K562 (cell line): ENCODE measurements around the gene ATAD2B. TPM values are rescaled to one million over a fixed set of nuclear protein-coding genes. Genes with fewer than 3 reads are reported as not detected.
A peak's percentile ranks its signal among the peaks of the same experiment; 100 is the strongest.

ENCODE experiments used
- BRCA1 ChIP-seq, 2 experiments: fragments of 450-650 bp in 1 of 2; sonication (generic) in 1 of 2; formaldehyde crosslinking in 1 of 2; IDR thresholded peaks; 2 replicates each; pipeline versions ENCODE4 v1.5.0 to v1.6.1; 2017 to 2020; ENCODE audit warnings: mild to moderate bottlenecking in 1 of 2, missing genetic modification reagents in 1 of 2
- BRF2 ChIP-seq: IDR thresholded peaks from 3 replicates; pipeline ENCODE4 v1.6.1; 2011; ENCODE audit warnings: borderline replicate concordance, mild to moderate bottlenecking; ENCODE audit not compliant: insufficient read length, insufficient read depth
- CBFA2T3 ChIP-seq: fragments of 450-650 bp; IDR thresholded peaks from 2 replicates; pipeline ENCODE4 v1.6.1; 2017
- CGGBP1 ChIP-seq: fragments of 250-450 bp; sonication (Bioruptor Pico); IDR thresholded peaks from 2 replicates; pipeline ENCODE4 v1.9.0; 2021; ENCODE audit warnings: mild to moderate bottlenecking
- DDX20 ChIP-seq: fragments of 450-650 bp; IDR thresholded peaks from 2 replicates; pipeline ENCODE4 v1.6.1; 2016; ENCODE audit warnings: missing genetic modification characterization, low read depth, mild to moderate bottlenecking, missing compliant biosample characterization, moderate library complexity
- E2F1 ChIP-seq: sonication (generic); formaldehyde crosslinking; IDR thresholded peaks from 2 replicates; pipeline ENCODE4 v1.8.1; 2023; ENCODE audit warnings: mild to moderate bottlenecking, missing genetic modification reagents, moderate library complexity
- EHMT2 ChIP-seq: fragments of 450-650 bp; IDR thresholded peaks from 2 replicates; pipeline ENCODE4 v1.6.1; 2018; ENCODE audit warnings: antibody characterized with exemption
- FIP1L1 ChIP-seq: fragments of 200-400 bp; formaldehyde crosslinking; IDR thresholded peaks from 2 replicates; pipeline ENCODE4 v1.6.1; 2018; ENCODE audit warnings: mild to moderate bottlenecking, low read depth, low read length; ENCODE audit not compliant: poor library complexity, severe bottlenecking
- GMEB1 ChIP-seq: fragments of 250-450 bp; sonication (Bioruptor Pico); IDR thresholded peaks from 2 replicates; pipeline ENCODE4 v1.4.0; 2020; ENCODE audit warnings: mild to moderate bottlenecking
- HINFP ChIP-seq: fragments of 450-650 bp; conservative IDR thresholded peaks from 2 replicates; pipeline ENCODE4 v1.6.1; 2016; ENCODE audit warnings: missing genetic modification characterization, low read depth, mild to moderate bottlenecking, control low read depth, missing compliant biosample characterization
- KHSRP ChIP-seq: fragments of 450-650 bp; IDR thresholded peaks from 2 replicates; pipeline ENCODE4 v1.6.1; 2017
- KLF16 ChIP-seq: IDR thresholded peaks from 2 replicates; pipeline ENCODE4 v1.6.1; 2016; ENCODE audit warnings: antibody characterized with exemption
- NFIX ChIP-seq: fragments of 250-450 bp; sonication (Bioruptor Pico); IDR thresholded peaks from 2 replicates; pipeline ENCODE4 v1.4.0; 2020; ENCODE audit warnings: low read depth, mild to moderate bottlenecking, moderate library complexity
- NR2C2 ChIP-seq, 2 experiments: fragments of 200-800 bp in 1 of 2; sonication (Bioruptor generic) in 1 of 2; sonication (generic) in 1 of 2; formaldehyde crosslinking in 1 of 2; IDR thresholded peaks; 2 replicates each; pipeline versions ENCODE4 v1.6.1 to v1.8.0; 2016 to 2022; ENCODE audit warnings: mild to moderate bottlenecking in 1 of 2, missing compliant biosample characterization in 1 of 2, missing genetic modification characterization in 1 of 2, missing genetic modification reagents in 1 of 2
- POLR2A ChIP-seq: fragments of 450-650 bp; conservative IDR thresholded peaks from 2 replicates; pipeline ENCODE4 v1.6.1; 2016
- RCOR1 ChIP-seq, 2 experiments: IDR thresholded peaks; 2 replicates each; pipeline ENCODE4 v1.6.1; 2012; ENCODE audit warnings: low read depth in 2 of 2, low read length in 2 of 2, borderline replicate concordance in 1 of 2, improper control_type of control experiment in 1 of 2
- RFX7 ChIP-seq: fragments of 250-450 bp; sonication (Bioruptor Pico); IDR thresholded peaks from 2 replicates; pipeline ENCODE4 v1.5.1; 2021; ENCODE audit warnings: mild to moderate bottlenecking
- SMAD1 ChIP-seq: fragments of 150-350 bp; IDR thresholded peaks from 2 replicates; pipeline ENCODE4 v1.6.1; 2014; ENCODE audit warnings: low read length, low read depth; ENCODE audit not compliant: partially characterized antibody
- SMAD4 ChIP-seq: fragments of 250-450 bp; sonication (Bioruptor Pico); conservative IDR thresholded peaks from 2 replicates; pipeline ENCODE4 v1.8.0; 2021; ENCODE audit warnings: inconsistent platforms, mild to moderate bottlenecking, moderate library complexity
- ZNF140 ChIP-seq: fragments of 250-450 bp; sonication (Bioruptor Pico); IDR thresholded peaks from 2 replicates; pipeline ENCODE4 v1.8.0; 2021; ENCODE audit warnings: moderate library complexity, mild to moderate bottlenecking, inconsistent platforms
- ZNF282 ChIP-seq: sonication (generic); formaldehyde crosslinking; IDR thresholded peaks from 2 replicates; pipeline ENCODE4 v1.8.1; 2023; ENCODE audit warnings: missing genetic modification reagents
- ZNF764 ChIP-seq: fragments of 250-450 bp; sonication (Bioruptor Pico); IDR thresholded peaks from 2 replicates; pipeline ENCODE4 v1.4.0; 2020; ENCODE audit warnings: low read depth, mild to moderate bottlenecking, moderate library complexity
- ZNF778 ChIP-seq: fragments of 450-650 bp; formaldehyde crosslinking; IDR thresholded peaks from 2 replicates; pipeline ENCODE4 v1.4.0; 2020; ENCODE audit warnings: mild to moderate bottlenecking, moderate library complexity
- polyA plus RNA-seq, 8 experiments: library from polyadenylated mRNA; depleted of rRNA in 4 of 8; stranded (reverse) in 5 of 8; unstranded in 3 of 8; fragments of >200 nt; fragmentation: Nextera tagmentation in 2 of 8; fragmentation: Illumina TruSeq in 1 of 8; extraction: Ambion mirVana in 2 of 8; extraction: Trizol in 1 of 8; gene quantifications; 2 replicates each; pipeline versions ENCODE4 v1.2.1 to v1.2.3, GENCODE V29; 2011 to 2014; ENCODE audit warnings: inconsistent platforms in 1 of 8, missing spikeins in 1 of 8
- total RNA-seq, 7 experiments: library from RNA; depleted of rRNA in 6 of 7; stranded (reverse); fragments of >200 nt in 6 of 7; fragmentation: Illumina TruSeq in 2 of 7; extraction: Trizol in 2 of 7; gene quantifications; 2 replicates each; pipeline versions ENCODE4 v1.2.1 to v1.2.3, GENCODE V29; 2011 to 2021; ENCODE audit warnings: low replicate concordance in 1 of 7

ATAD2B gene
- total and polyA plus RNA-seq, 9 of the 15 experiments (the other 6 are each of a cell fraction or from before 2014, with no cell fraction given), result 3.2 to 21.6 (median 11.4) TPM

- peak; percentile 87; the same call in 1 of the 2 replicates for TF ChIP-seq ZNF764 (CRISPR knock-in tag)
- no peak for TF ChIP-seq RCOR1 (IDR thresholded peaks at IDR 0.05; ENCODE audit: borderline replicate concordance in 1 of 2, low read depth in 2 of 2, low read length in 2 of 2)
- TF ChIP-seq BRF2, result no peak
- TF ChIP-seq FIP1L1, result no peak
- no peak for TF ChIP-seq SMAD1
- peak; percentile 66 for TF ChIP-seq CBFA2T3
- TF ChIP-seq POLR2A, result no peak
- TF ChIP-seq SMAD4 (CRISPR knock-in tag), result no peak
- no peak for TF ChIP-seq ZNF282 (CRISPR knock-in tag)
- TF ChIP-seq HINFP (tag), result no peak
- TF ChIP-seq GMEB1, result no peak
- TF ChIP-seq ZNF140, result no peak
- peak; percentile 74; the same call in 1 of the 2 replicates for TF ChIP-seq EHMT2
- no peak for TF ChIP-seq NFIX (CRISPR knock-in tag)
- peak; percentile 52 for TF ChIP-seq KLF16
- no peak for TF ChIP-seq KHSRP
- no peak for TF ChIP-seq NR2C2 (CRISPR knock-in tag; IDR thresholded peaks at IDR 0.05)
- no peak for TF ChIP-seq NR2C2 (tag; IDR thresholded peaks at IDR 0.05)
- no peak for TF ChIP-seq RFX7 (CRISPR knock-in tag)
- TF ChIP-seq BRCA1 (IDR thresholded peaks at IDR 0.05), result no peak
- no peak for TF ChIP-seq BRCA1 (CRISPR knock-in tag; IDR thresholded peaks at IDR 0.05)
- TF ChIP-seq E2F1 (CRISPR knock-in tag), result no peak
- no peak for TF ChIP-seq DDX20
- TF ChIP-seq ZNF778 (CRISPR knock-in tag), result no peak
- no peak for TF ChIP-seq CGGBP1
Observed at GRCh38 chr2:23803965-23804542, 122.9 kb downstream of the ATAD2B start (continued).
